ENCODE data around the gene VPS13D. TPM values are rescaled to one million over a fixed set of nuclear protein-coding genes. Genes with fewer than 3 reads are reported as not detected.

Gene VPS13D
- total RNA-seq, 2 experiments from 2014 or later, result 24.7 to 25.9 TPM

GRCh38 chr1:12343823-12344487 is 114.1 kb downstream of the VPS13D start:
- ChIA-PET CTCF (interaction anchor here (0.7 kb wide), 1 partner anchor 315 kb away, joined by 3 read pairs; no protein-coding TSS in a partner anchor), POLR2A (no interaction called here)

GRCh38 chr1:12344596-12345349 is 114.9 kb downstream of the VPS13D start:
- ChIA-PET CTCF (interaction anchor here (0.8 kb wide), 1 partner anchor 110 kb away, joined by 3 read pairs; no protein-coding TSS in a partner anchor), POLR2A (interaction anchor here (0.6 kb wide), 1 partner anchor 273 kb away, joined by 3 read pairs; the partner anchor contains the start of gene DHRS3)

- CTCF ChIA-PET, result interaction anchor here (0.7 to 0.8 kb wide), 2 partner anchors 101 to 111 kb away, joined by 3 read pairs; no protein-coding TSS in a partner anchor
Measured at GRCh38 chr1:12345350-12346217, 115.8 kb downstream of the VPS13D start.

GRCh38 chr1:12346483-12347151 is 116.8 kb downstream of the VPS13D start:
- ChIA-PET POLR2A (interaction anchor here (0.6 kb wide), 1 partner anchor 86 kb away, joined by 7 read pairs; no protein-coding TSS in a partner anchor), CTCF (no interaction called here)

More at GRCh38 chr1:12345350-12346217, 115.8 kb downstream of the VPS13D start:
- POLR2A ChIA-PET, result interaction anchor here (0.6 kb wide), 1 partner anchor 272 kb away, joined by 3 read pairs; the partner anchor contains the start of gene DHRS3

DNA sequence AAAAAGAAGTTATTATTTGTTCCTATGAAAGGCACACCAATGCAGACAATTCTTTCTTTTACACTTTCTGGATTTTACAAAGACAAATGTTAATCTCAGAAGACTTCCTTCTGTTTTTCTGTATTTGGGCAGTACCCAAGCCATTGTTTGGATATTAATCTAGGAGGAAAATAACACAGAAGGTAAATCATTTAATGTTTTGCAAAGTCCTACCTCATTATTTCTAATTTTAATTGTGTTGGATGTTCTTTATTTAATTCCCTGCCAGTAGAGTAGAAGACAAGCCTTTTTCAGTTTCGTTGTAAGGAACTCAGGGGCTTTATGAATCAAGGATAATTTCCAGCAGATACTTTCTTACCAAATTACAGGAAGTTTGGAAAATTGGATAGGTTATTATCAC is 118.3 kb downstream of the VPS13D start:
- ChIA-PET POLR2A (no interaction called here), CTCF (no interaction called here)

DNA sequence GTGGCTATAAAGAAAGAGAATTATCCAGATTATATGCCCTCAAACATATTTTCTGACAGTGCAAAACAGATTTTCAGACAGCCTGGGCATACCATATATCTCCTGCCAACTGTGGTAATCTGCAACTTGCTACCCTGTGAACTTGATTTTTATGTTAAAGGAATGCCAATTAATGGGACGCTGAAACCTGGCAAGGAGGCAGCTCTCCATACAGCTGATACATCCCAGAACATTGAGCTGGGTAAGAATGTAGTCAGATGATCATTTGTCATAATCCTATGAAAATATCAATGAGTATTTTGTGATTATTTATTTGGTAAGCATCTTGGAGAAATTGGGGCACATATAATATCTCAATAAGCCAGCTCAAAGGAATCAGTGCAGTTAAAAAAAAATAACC is 124.2 kb downstream of the VPS13D start:
- ChIA-PET CTCF (no interaction called here), POLR2A (interaction anchor here (0.6 kb wide), 1 partner anchor 41 kb away, joined by 5 read pairs; no protein-coding TSS in a partner anchor)

DNA sequence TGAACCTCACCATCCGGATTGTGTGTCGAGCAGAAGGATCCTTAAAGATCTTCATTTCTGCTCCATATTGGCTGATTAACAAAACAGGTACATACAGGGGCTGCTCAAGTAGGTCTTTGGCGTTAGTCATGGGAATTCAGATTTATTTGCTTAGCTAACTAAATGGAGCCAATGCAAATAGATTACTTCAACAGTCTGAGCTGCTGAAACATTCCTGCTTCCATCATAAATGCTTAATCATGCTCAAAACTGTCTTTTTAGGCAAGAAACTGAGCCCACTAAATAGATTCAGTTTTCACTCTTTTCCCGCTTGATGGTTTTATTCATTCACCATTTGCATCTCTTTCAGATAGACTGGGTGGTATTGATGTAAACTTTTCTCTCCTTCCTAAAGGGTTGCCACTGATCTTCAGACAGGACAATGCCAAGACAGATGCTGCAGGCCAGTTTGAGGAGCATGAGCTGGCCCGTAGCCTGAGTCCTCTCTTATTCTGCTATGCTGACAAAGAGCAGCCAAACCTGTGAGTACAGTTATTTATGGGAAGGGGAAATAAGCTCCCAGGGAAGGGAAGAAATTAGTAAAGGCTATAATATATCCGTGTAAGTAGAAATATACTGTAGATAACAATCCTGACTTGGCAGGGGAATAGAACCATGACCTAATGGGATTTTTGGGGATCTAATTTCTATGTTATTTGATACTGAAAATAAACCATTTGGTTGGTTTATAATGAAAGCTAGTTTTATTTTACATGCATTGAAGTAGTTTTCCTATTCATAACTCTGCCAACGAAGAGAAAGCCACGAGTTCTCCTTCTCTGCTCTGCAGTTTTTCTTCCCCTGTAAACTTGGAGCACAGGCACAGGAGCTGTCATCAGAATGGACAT is 126.4 kb downstream of the VPS13D start:
- CTCF ChIA-PET, result no interaction called here
- POLR2A ChIA-PET, result no interaction called here

DNA sequence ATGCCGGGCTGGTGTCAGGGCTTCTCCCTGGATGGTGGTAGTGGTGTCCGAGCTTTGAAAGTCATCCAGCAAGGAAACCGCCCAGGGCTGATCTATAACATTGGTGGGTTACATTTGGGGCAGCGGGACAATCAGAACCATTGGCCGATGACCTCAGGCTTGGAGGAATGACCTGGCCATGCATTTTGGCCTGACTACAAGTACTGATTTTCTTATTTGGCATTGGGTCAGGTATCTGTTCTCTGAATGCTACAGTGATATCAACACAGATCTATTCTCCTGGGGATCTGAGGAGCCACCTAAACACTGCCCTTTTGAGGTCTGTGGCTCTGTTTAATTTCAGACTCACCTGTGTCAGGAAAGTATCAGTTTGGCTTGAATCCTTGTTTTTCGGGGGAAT is 128.7 kb downstream of the VPS13D start:
- POLR2A ChIA-PET, result no interaction called here
- CTCF ChIA-PET, result no interaction called here

- ChIA-PET POLR2A (no interaction called here), CTCF (no interaction called here)
Measured at GRCh38 chr1:12359359-12360133, 129.7 kb downstream of the VPS13D start.

DNA sequence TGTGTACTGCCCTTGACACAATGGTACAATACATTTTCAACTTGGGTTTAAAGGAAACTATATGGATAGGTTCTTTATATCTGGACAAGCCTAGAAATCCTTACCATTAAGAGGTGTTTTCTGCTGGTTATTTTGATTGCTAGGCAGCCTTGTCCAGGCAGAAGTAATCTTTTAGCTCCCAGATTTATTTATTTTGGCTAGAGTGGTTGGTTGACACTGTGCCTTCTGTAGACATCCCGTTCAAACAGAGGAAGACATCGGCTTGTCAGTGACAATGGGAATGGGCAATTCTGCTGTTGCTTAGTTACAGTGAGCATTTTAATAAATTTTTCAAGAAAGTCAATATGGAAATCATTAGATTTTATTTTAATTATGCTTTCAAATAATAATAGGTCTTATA is 138.8 kb downstream of the VPS13D start:
- CTCF ChIA-PET, result interaction anchor here (1.0 kb wide), 1 partner anchor 65 kb away, joined by 3 read pairs; no protein-coding TSS in a partner anchor
- POLR2A ChIA-PET, result no interaction called here

DNA sequence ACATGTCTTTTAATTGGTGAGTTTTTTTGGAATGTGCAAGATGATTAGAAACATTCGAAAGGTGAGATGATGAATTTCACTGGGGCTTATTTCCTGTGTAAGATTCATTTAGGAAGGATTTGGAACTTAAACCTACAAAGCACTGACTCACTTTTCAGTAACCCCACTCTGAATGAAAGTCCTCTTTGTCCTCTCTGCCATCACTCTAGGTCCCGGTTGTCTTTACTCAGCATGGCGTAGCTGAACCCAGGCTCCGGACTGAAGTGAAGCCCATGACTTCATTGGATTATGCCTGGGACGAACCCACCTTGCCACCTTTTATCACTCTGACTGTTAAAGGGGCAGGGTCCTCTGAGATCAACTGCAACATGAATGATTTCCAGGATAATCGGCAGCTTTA is 139.4 kb downstream of the VPS13D start:
- CTCF ChIA-PET, result interaction anchor here (1.0 kb wide), 1 partner anchor 64 kb away, joined by 3 read pairs; no protein-coding TSS in a partner anchor
- POLR2A ChIA-PET, result no interaction called here

DNA sequence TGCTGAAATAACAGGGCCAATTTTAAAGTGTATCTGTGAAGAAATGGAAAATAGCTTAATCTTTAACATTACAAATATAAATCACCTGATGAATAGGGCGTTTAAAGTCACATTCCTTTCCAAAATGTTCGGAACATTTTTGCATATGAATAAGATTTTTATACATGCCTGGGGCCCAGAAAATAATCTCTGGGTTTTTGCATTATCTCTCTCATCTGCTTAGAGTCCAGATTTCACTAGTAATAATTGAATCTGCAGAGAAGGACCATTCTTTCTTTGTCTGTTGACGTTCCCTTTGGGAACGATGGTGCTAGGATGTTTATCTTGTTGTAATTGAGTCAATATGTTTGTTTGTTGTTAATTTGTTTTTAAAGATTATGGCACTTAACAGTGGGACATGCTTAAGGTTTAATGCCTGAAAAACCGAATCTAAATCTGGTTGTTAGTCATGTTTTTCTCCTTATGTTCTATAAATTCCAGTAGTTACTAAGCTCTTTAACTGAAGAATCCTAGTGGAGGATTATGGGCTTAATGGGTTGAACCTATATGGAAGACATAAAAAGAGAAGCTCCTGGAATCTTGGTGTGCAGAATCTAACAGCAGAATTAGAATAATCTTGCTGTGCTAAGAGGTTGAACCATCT is 140.6 kb downstream of the VPS13D start:
- CTCF ChIA-PET, result no interaction called here
- POLR2A ChIA-PET, result no interaction called here

GRCh38 chr1:12371053-12371452 is 141.2 kb downstream of the VPS13D start:
- ChIA-PET CTCF (no interaction called here), POLR2A (no interaction called here)

DNA sequence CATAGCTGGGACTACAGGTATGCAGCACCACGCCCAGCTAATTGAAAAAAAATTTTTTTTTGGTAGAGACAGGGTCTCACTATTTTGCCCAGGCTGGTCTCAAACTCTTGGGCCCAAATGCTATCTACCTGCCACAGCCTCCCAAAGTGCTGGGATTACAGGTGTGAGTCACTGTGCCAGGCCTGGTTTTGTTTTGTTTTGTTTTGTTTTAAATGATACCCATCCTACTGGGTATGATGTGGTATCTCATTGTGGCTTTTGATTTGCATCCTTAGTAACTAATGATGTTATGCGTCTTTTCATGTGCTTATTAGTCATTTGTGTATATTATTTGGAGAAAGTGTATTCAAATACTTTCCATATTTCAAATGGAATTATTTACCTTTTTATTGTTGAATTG is 142.3 kb downstream of the VPS13D start:
- ChIA-PET CTCF (interaction anchor here (0.6 kb wide), 1 partner anchor 156 kb away, joined by 3 read pairs; no protein-coding TSS in a partner anchor), POLR2A (no interaction called here)

- CTCF ChIA-PET, result interaction anchor here (0.6 kb wide), 1 partner anchor 155 kb away, joined by 3 read pairs; no protein-coding TSS in a partner anchor
- POLR2A ChIA-PET, result interaction anchor here (0.7 kb wide), 1 partner anchor 134 kb away, joined by 3 read pairs; no protein-coding TSS in a partner anchor
Measured at GRCh38 chr1:12372761-12373160, 142.9 kb downstream of the VPS13D start.

GRCh38 chr1:12375133-12375829 is 145.5 kb downstream of the VPS13D start:
- POLR2A ChIA-PET, result no interaction called here
- CTCF ChIA-PET, result no interaction called here
